Esophagus squamous epithelium (tissue), 4 donors: ENCODE results near the gene DDR2.
"Not testable (repeated sequence)": the region's sequence is repeated elsewhere in the genome, so short reads cannot be mapped to it uniquely, and the experiment has no call there.

ENCODE experiments used
- CTCF ChIP-seq, 6 experiments: fragments of 450-650 bp in 4 of 6; fragments of 200-600 bp in 2 of 6; sonication (generic) in 2 of 6; IDR thresholded peaks; one replicate each; pipeline ENCODE4 v1.5.1; 2016 to 2019; ENCODE audit warnings: antibody characterized with exemption in 6 of 6, mild to moderate bottlenecking in 4 of 6, moderate library complexity in 4 of 6
- POLR2A ChIP-seq, 4 donors: fragments of 450-650 bp; IDR thresholded peaks; one replicate each; pipeline ENCODE4 v1.6.1; 2017; ENCODE audit warnings: antibody characterized with exemption in 4 of 4, mild to moderate bottlenecking in 4 of 4, moderate library complexity in 3 of 4

- TF ChIP-seq POLR2A, CTCF (IDR thresholded peaks at IDR 0.05): not testable (repeated sequence)
These were observed 97.0 kb downstream of the DDR2 start for GRCh38 chr1:162729195-162729774.
